Superior temporal gyrus (tissue), 1 donor: Measurements from ENCODE around the gene KIFC1.
A peak's percentile ranks its signal among the peaks of the same experiment; 100 is the strongest.
"Not testable (repeated sequence)": the region's sequence is repeated elsewhere in the genome, so short reads cannot be mapped to it uniquely, and the experiment has no call there.

Experiments
- DNase-seq: peaks from one replicate; pipeline ENCODE4 v3.0.0-alpha.2; 2016; ENCODE audit errors: extremely low spot score

Gene KIFC1

GRCh38 chr6:33391278-33391921, at the start of gene KIFC1:
Gene KIFC1, plus strand, starts transcription at chr6:33391823. Its CDS starts 163 bp downstream, at chr6:33391986.
- DNase-seq: peak; percentile 99

DNA sequence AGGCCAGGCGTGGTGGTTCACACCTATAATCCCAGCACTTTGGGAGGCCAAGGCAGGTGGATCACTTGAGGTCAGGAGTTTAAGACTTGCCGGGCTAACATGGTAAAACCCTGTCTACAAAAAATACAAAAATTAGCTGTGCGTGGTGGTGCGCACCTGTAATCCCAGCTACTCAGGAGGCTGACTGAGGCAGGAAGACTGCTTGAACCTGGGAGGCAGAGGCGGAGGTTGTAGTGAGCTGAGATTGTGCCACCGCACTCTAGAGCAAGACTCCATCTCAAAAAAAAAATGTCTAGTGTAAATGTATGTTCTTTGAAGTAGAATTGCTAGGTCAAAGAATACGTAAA, 48.0 kb upstream of the KIFC1 start:
- not testable (repeated sequence) for DNase-seq

- DNase-seq: no peak
Measured at GRCh38 chr6:33343953-33344611, 47.5 kb upstream of the KIFC1 start.

- DNase-seq: peak; percentile 68
Measured at GRCh38 chr6:33344701-33345697, 46.6 kb upstream of the KIFC1 start.

DNA sequence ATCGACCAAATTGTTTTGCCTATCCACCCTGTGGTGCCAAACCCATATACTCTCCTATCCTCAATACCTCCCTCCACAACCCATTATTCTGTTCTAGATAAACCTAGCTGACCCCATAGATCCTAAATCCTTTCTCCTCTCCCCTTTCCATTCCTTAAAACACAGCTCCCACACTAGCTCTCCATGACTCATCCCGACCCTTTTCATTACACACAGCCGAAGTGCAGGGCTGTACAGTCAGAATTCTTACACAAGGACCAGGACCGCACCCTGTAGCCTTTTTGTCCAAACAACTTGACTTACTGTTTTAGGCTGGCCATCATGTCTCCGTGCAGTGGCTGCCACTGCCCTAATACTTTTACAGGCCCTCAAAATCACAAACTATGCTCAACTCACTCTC, 44.7 kb upstream of the KIFC1 start:
- not testable (repeated sequence) for DNase-seq

- DNase-seq: no peak
Measured at GRCh38 chr6:33347816-33348215, 43.8 kb upstream of the KIFC1 start.

DNA sequence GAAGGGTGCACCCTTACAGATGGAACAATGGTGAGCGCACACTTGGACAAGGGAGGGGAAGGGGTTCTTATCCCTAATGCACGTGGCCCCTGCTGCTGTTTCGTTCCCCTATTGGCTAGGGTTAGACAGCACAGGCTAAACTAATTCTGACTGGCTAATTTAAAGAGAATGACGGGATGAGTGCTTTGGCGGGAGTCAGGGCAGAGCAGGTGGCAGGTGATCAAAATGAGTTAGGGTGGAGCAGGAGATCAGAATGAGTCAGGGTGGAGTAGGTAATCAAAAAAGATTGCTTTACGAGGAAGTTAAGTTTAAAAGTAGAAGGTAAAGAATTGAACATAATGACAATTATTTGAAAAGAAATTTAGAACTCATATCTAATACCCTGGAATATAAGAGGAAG, 35.8 kb upstream of the KIFC1 start:
- not testable (repeated sequence) for DNase-seq

DNA sequence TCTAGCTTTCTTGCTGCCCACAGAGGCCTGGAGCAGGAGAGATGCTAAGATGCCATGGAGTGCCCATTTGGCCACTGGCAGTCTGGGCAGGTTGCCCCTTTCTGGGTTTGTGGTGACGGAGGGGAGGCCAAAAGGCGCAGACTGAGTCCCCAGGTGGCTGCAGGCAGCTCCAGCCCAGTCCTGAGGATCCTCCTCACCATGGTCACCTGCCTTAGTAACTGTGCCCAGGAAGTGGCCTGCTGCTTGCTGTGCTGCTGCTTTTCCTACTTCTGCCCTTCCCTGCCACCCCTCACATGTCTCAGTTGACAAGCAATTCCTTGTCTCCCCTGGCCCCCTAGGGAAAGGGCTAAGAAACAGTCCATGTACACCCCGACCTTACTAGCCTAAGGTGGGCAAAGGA, 35.3 kb upstream of the KIFC1 start:
- no peak for DNase-seq

- not testable (repeated sequence) for DNase-seq
Measured at GRCh38 chr6:33357160-33357871, 34.3 kb upstream of the KIFC1 start.

DNA sequence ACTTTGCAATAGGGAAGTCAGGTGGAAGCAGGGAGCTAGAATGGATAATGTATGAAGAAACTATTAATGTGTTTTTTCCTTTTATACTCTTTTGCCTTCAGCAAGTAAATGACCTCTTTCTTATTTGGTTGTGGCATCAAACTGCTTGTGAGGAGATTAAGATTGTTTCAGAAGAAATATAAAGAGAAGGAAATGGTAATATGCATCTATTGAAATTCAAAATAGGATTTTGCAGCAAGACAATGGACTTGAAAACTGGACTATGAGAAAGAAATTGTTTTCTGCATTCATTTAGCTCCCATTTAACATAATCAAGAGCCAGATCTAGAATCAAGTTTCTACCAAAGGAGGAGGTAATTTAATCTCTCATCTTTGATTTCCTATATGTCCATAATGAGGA, 32.3 kb upstream of the KIFC1 start:
- no peak for DNase-seq

DNA sequence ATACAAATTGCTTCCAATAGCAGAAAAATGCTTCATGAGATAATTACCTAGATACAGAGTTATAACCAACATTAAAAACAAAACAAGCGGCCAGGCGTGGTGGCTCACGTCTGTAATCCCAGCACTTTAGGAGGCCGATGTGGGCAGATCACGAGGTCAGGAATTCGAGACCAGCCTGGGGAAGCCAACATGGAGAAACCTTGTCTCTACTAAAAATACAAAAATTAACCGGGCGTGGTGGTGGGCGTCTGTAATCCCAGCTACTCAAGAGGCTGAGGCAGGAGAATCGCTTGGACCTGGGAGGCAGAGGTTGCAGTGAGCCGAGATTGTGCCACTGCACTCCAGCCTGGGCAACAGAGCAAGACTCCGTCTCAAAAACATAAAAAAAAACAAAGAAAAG, 28.1 kb upstream of the KIFC1 start:
- DNase-seq: not testable (repeated sequence)

DNA sequence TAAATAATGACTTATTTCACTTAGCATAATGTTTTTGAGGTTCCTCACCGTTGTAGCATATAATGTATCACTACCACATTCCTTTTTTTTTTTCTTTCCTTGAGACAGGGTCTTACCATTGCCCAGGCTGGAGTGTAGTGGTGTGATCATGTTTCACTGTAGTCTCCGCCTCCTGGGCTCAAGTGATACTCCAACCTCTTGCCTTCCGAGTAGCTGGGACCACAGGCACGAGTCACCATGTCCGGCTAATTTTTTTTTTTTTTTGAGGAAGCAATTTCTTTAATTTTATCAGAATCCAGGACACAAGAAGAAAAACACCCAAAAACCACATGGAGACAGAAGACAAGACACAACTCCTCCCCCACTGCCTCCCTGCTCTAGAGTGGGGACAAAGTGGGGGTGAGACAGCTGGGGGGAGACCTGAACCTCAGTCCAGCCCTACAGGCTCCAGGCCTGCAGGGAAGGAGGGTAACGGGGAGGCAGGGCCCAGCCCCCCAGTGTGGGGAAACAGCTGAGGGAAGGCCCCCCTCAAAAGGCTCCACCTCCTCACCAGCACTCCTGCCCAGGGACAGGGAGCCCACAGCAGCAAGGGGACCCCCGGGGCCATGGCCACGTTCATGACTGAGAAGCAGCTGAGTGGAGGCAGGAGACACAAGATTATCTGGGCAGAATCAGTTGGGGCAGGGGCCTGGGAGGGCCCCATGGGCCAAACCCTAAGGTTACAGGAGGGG, 27.0 kb upstream of the KIFC1 start:
- not testable (repeated sequence) for DNase-seq

DNA sequence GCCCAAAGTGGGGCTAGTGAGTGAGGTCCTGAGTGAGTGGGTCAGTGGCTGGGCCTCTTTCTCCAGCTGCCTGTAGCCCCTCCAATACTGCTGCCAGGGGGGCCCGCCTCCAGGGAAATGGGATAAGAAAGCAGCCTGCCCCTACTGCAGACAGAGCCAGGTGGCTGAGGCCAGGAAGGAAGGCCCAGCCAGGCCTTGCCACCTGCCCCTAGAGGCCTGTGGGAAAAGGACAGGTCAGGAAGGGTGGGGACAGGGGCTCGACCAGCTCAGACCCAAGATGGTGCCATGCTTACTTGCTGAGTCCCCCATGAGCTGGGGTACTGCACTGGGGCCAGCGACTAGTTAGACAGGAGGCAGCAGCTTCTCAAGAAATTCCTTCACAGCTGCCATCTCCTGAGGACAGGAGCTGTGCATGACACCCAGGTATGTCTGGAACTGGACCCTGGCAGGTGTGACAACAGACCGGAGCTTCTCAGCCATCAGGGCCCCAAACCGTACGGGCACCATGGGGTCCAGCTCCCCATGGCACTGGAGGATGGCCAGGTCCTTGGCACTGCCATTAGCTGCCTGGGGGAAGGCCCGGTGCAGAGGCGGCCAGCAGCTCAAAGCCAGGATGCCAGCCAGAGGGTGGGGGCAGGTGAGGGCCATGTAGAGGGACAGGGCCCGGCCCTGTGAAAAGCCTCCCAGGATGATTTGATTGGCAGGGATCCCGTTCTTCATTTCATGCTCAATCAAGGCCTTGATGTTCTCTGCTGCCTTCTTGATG, 26.2 kb upstream of the KIFC1 start:
- DNase-seq: not testable (repeated sequence)

GRCh38 chr6:33367009-33367714, 24.5 kb upstream of the KIFC1 start:
- DNase-seq: no peak

DNA sequence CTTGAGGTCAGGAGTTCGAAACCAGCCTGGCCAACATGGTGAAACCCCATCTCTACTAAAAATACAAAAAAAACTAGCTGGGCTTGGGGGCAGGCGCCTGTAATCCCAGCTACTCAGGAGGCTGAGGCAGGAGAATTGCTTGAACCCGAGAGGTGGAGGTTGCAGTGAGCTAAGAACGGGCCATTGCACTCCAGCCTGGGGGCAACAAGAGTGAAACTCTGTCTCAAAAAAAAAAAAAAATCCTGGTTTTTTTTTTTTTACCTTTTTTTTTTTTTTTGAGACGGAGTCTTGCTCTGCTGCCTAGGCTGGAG, 24.0 kb upstream of the KIFC1 start:
- DNase-seq: not testable (repeated sequence)

DNA sequence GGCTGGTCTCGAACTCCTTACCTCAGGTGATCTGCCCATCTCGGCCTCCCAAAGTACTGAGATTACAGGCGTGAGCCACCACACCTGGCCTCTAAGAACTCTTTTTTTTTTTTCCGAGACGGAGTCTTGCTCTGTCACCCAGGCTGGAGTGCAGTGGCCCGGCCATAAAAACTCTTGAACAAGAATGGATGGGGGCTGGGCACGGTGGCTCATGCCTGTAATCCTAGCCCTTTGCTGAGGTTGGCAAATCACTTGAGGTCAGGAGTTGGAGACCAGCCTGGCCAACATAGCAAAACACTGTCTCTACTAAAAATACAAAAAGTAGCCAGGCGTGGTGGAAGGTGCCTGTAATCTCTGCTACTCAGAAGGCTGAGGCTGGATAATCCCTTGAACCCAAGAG, 19.7 kb upstream of the KIFC1 start:
- DNase-seq: not testable (repeated sequence)

GRCh38 chr6:33372526-33373123, 19.0 kb upstream of the KIFC1 start:
- DNase-seq: no peak

DNA sequence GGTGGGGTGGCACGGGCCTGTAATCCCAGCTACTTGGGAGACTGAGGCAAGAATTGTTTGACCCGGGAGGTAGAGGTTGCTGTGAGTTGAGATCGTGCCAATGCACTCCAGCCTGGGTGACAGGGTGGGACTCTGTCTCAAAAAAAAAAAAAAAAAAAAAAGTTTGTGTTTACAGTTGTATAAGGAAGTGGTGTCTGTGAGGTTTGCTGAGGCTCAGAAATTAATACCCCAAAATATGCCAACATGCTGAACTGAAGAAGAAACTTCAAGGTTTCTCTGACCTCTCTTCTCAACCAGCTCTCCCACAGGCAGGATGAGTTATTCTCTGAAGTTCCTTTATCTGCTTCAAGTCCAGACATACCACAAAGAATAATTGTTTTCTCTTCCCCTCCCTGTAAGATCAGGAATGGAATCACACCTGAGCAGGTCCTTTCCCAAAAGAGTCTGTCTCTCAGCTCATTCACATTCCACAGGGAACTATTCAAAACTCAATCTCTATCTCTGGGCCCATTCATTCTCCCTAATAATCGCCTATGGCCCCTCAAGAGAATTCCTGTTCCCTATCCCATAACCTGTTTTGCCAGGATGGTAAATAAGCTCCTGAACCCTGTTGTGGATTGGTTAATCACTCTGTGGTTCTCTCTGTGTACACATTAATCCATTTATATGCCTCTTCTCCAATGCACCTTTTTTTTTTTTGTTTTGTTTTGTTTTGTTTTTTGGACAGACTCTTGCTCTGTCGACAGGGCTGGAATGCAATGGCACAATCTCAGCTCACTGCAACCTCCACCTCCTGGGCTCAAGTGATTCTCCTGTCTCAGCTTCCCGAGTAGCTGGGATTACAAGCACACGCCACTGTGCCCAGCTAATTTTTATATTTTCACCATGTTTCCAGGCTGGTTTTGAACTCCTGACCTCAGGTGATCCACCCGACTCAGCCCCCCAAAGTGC, 17.4 kb upstream of the KIFC1 start:
- no peak for DNase-seq
